Natural killer cell (primary cell): ENCODE data around the gene WARS2. TPM values are rescaled to one million over a fixed set of nuclear protein-coding genes. Genes with fewer than 3 reads are reported as not detected.

Experiments used
- ATAC-seq, 3 donors: fragments of 150-1000 bp in 2 of 3; fragments of 200-7000 bp in 1 of 3; cut with Tn5 transposase; 1 replicate in 1 of 3; 2 replicates in 2 of 3; pipeline ENCODE4 v1.10.0; 2021; ENCODE audit warnings: mild to moderate bottlenecking in 2 of 3, moderate library complexity in 2 of 3
- DNase-seq, 2 donors: peaks; one replicate each; pipeline versions ENCODE4 v3.0.0 to v3.0.0-alpha.2; 2013 to 2021; ENCODE audit warnings: mixed read lengths in 1 of 2
- H3K27ac ChIP-seq: one replicate; pipeline ENCODE4 v1.5.1; 2013; ENCODE audit warnings: mild to moderate bottlenecking, low read length
- H3K27me3 ChIP-seq: one replicate; pipeline ENCODE4 v1.6.1; 2013; ENCODE audit warnings: low read length; ENCODE audit not compliant: control insufficient read depth, insufficient read depth
- H3K36me3 ChIP-seq: one replicate; pipeline ENCODE4 v1.6.1; 2013; ENCODE audit warnings: low read length; ENCODE audit not compliant: control insufficient read depth, insufficient read depth
- H3K4me1 ChIP-seq: one replicate; pipeline ENCODE4 v1.6.1; 2013; ENCODE audit warnings: low read length; ENCODE audit not compliant: control insufficient read depth, insufficient read depth
- H3K4me3 ChIP-seq: one replicate; pipeline ENCODE4 v1.5.1; 2013; ENCODE audit warnings: low read length
- H3K9me3 ChIP-seq: one replicate; pipeline ENCODE4 v1.6.1; 2013; ENCODE audit warnings: low read length; ENCODE audit not compliant: control insufficient read depth, insufficient read depth
- H3K27ac Mint-ChIP-seq, 2 donors: one replicate each; pipeline ENCODE4 v1.8.0; 2022; ENCODE audit warnings: mild to moderate bottlenecking in 2 of 2, mixed read lengths in 2 of 2, moderate library complexity in 1 of 2
- H3K27me3 Mint-ChIP-seq, 2 donors: one replicate each; pipeline ENCODE4 v1.8.0; 2022; ENCODE audit warnings: low read depth in 2 of 2, mixed read lengths in 2 of 2
- H3K36me3 Mint-ChIP-seq: one replicate; pipeline ENCODE4 v1.8.0; 2022; ENCODE audit warnings: mixed read lengths
- H3K4me1 Mint-ChIP-seq, 2 donors: one replicate each; pipeline ENCODE4 v1.8.0; 2022; ENCODE audit warnings: mixed read lengths in 2 of 2
- H3K4me3 Mint-ChIP-seq: one replicate; pipeline ENCODE4 v1.8.0; 2022; ENCODE audit warnings: mild to moderate bottlenecking, moderate library complexity, mixed read lengths
- H3K9me3 Mint-ChIP-seq, 2 donors: one replicate each; pipeline ENCODE4 v1.8.0; 2022; ENCODE audit warnings: mixed read lengths in 2 of 2
- CTCF ChIP-seq: fragments of 200-600 bp; IDR thresholded peaks from one replicate; pipeline ENCODE4 v1.8.0; 2022; ENCODE audit warnings: antibody characterized with exemption
- WGBS: methylation state at CpG from one replicate; pipeline ENCODE4 v1.1.7; 2013; ENCODE audit warnings: missing lambda C conversion rate; ENCODE audit not compliant: insufficient coverage; 5-methylcytosine and 5-hydroxymethylcytosine counted together
- intact Hi-C: fragments of 100-400 bp; cut with micrococcal nuclease; formaldehyde crosslinking; loops from one replicate; pipeline ENCODE4 v1.14.2; 2022
- total RNA-seq, 4 donors: library from RNA; stranded (reverse); fragments of 120-200 nt in 1 of 4; gene quantifications; one replicate each; pipeline versions ENCODE4 v1.2.3 to v1.2.4, GENCODE V29; 2013 to 2022

WARS2 gene
- total RNA-seq, 3 donors from 2014 or later (not counting 1 experiment from before 2014, with no cell fraction given) = 24.3 to 46.3 (median 41.0) TPM

DNA sequence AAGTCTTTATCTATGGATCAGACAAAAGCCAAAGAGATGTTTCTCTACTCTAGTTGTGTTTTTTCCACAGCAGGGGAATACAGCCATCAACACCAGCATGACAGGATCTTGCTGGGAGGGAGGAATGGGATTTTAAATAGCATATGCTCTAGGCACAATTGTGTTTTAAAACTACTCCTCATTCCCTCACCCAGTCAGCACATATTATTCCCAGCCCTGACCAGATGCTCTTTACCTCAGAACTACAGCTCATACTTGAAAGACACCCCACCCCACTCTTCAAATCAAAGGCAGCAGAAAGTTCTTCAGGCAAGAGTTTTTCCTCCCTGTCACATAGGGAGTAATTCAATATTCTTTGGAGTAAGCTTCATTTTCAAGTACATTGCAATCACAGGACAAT, 106.1 kb downstream of the WARS2 start:
- no peak overlapping the region for H3K4me3 Mint-ChIP-seq
- Histone ChIP-seq H3K36me3 (peaks cover 4% of the 10 kb centered on the region), H3K4me3 (no peak overlapping the region), H3K27me3 (no peaks in the 10 kb centered on the region), H3K4me1 (no peaks in the 10 kb centered on the region), H3K27ac (no peak overlapping the region), H3K9me3 (no peaks in the 10 kb centered on the region)
- H3K9me3 Mint-ChIP-seq = no peaks in the 10 kb centered on the region
- TF ChIP-seq CTCF = no peak
- H3K4me1 Mint-ChIP-seq = no peaks in the 10 kb centered on the region
- no peak overlapping the region for H3K27ac Mint-ChIP-seq
- no peaks in the 10 kb centered on the region for H3K27me3 Mint-ChIP-seq
- peaks cover 14% of the 10 kb centered on the region for H3K36me3 Mint-ChIP-seq
- intact Hi-C loops = no loop called here
- DNase-seq = no peak
- ATAC-seq = no peak

GRCh38 chr1:119032986-119033385, 107.5 kb downstream of the WARS2 start:
- no peaks in the 10 kb centered on the region for H3K9me3 Mint-ChIP-seq
- H3K4me1 Mint-ChIP-seq = no peaks in the 10 kb centered on the region
- intact Hi-C loops = no loop called here
- TF ChIP-seq CTCF = no peak
- H3K27ac ChIP-seq = no peak overlapping the region
- DNase-seq = no peak
- peaks cover 4% of the 10 kb centered on the region for H3K36me3 ChIP-seq
- H3K4me3 ChIP-seq = no peak overlapping the region
- no peaks in the 10 kb centered on the region for H3K27me3 Mint-ChIP-seq
- H3K9me3 ChIP-seq = no peaks in the 10 kb centered on the region
- no peaks in the 10 kb centered on the region for H3K4me1 ChIP-seq
- no peaks in the 10 kb centered on the region for H3K27me3 ChIP-seq
- H3K4me3 Mint-ChIP-seq = no peak overlapping the region
- no peak overlapping the region for H3K27ac Mint-ChIP-seq
- H3K36me3 Mint-ChIP-seq = peaks cover 14% of the 10 kb centered on the region
- WGBS = 98% methylated on average over 22 of the region's 22 CpGs
- ATAC-seq = no peak

DNA sequence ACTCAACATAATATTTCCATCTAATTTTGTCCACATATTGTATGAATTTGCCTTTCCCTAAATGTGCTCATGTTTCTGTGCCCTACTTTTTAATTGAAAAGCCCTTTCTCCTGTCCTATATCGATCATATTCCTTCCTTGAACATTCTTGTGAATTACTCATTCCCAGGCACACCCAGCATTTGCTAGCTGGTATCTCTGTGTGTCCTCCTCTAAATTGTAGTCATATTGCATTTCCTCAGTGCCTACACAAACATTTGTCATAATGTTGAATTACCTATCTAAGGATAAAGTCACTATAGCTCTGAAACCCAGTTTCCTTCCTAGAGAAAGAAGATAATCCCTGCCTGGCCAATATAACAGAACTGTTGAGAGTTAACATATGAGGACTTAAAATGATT, 112.7 kb downstream of the WARS2 start:
- Histone ChIP-seq H3K9me3 (no peaks in the 10 kb centered on the region), H3K36me3 (peaks cover under 1% of the 10 kb centered on the region), H3K27me3 (no peaks in the 10 kb centered on the region), H3K4me3 (no peak overlapping the region), H3K27ac (no peak overlapping the region), H3K4me1 (no peaks in the 10 kb centered on the region)
- H3K4me1 Mint-ChIP-seq = no peaks in the 10 kb centered on the region
- 96% methylated on average over 1 of the region's 1 CpG for WGBS
- H3K27me3 Mint-ChIP-seq = no peaks in the 10 kb centered on the region
- no peak overlapping the region for H3K27ac Mint-ChIP-seq
- peaks cover 9% of the 10 kb centered on the region for H3K36me3 Mint-ChIP-seq
- DNase-seq (no peak), ATAC-seq (no peak)
- peaks cover 2 to 3% of the 10 kb centered on the region in 2 donors for H3K9me3 Mint-ChIP-seq
- intact Hi-C loops = no loop called here
- TF ChIP-seq CTCF = no peak
- H3K4me3 Mint-ChIP-seq = no peak overlapping the region

DNA sequence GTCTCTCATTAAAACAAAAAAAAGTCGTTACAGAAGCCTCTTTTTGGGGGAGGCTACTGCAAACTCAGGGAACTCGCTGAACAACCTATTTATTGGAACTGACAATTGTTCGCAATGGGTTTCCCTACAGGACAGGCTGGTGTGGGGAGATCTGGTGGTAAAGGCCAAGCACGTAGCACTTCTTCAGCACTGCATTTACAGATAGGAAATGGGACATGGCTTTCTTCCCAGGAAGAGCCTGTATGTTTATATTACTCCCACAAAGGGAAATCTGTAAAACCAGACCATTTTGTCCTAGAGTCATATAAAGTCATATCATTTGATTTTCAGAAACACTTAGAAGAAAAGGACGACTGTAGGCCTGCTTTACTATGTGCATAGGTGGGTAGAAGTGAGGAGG, 113.5 kb downstream of the WARS2 start:
- no peak for DNase-seq
- intact Hi-C loops = no loop called here
- no peak for ATAC-seq
- H3K36me3 ChIP-seq = no peaks in the 10 kb centered on the region
- H3K9me3 ChIP-seq = no peaks in the 10 kb centered on the region
- 100% methylated on average over 4 of the region's 5 CpGs for WGBS
- Mint-ChIP-seq H3K4me1 (no peaks in the 10 kb centered on the region), H3K27me3 (no peaks in the 10 kb centered on the region), H3K9me3 (peaks cover 2 to 3% of the 10 kb centered on the region in 2 donors), H3K36me3 (peaks cover 8% of the 10 kb centered on the region), H3K27ac (no peak overlapping the region), H3K4me3 (no peak overlapping the region)
- H3K4me1 ChIP-seq = no peaks in the 10 kb centered on the region
- H3K27ac ChIP-seq = no peak overlapping the region
- no peaks in the 10 kb centered on the region for H3K27me3 ChIP-seq
- H3K4me3 ChIP-seq = no peak overlapping the region
- no peak for TF ChIP-seq CTCF
